ENCODE results near the gene PRRG2.
"Not testable (repeated sequence)": the region's sequence is repeated elsewhere in the genome, so short reads cannot be mapped to it uniquely, and the experiment has no call there.

PRRG2 gene

GRCh38 chr19:49614096-49614833 is 33.1 kb downstream of the PRRG2 start:
- peak; percentile 69 for DNase-seq

- DNase-seq: no peak
These were observed 34.7 kb downstream of the PRRG2 start for GRCh38 chr19:49615861-49616260.

- no peak for DNase-seq
These were observed 35.4 kb downstream of the PRRG2 start for GRCh38 chr19:49616532-49616931.

- no peak for DNase-seq
These were observed 35.8 kb downstream of the PRRG2 start for GRCh38 chr19:49616945-49617344.

GRCh38 chr19:49617860-49618259 is 36.7 kb downstream of the PRRG2 start:
- DNase-seq: not testable (repeated sequence)

GRCh38 chr19:49624967-49625910 is 44.1 kb downstream of the PRRG2 start:
- DNase-seq: no peak

- no peak for DNase-seq
These were observed 45.1 kb downstream of the PRRG2 start for GRCh38 chr19:49626226-49626625.

- no peak for DNase-seq
These were observed 48.5 kb downstream of the PRRG2 start for GRCh38 chr19:49629659-49630058.

- no peak for DNase-seq
These were observed 50.0 kb downstream of the PRRG2 start for GRCh38 chr19:49631014-49631588.

GRCh38 chr19:49631610-49632192 is 50.6 kb downstream of the PRRG2 start:
- no peak for DNase-seq

GRCh38 chr19:49632576-49632975 is 51.5 kb downstream of the PRRG2 start:
- DNase-seq: no peak

GRCh38 chr19:49633273-49633672 is 52.2 kb downstream of the PRRG2 start:
- DNase-seq: not testable (repeated sequence)

GRCh38 chr19:49635530-49636232 is 54.6 kb downstream of the PRRG2 start:
- no peak for DNase-seq

GRCh38 chr19:49636233-49636932 is 55.3 kb downstream of the PRRG2 start:
- no peak for DNase-seq

- DNase-seq: no peak
These were observed 57.0 kb downstream of the PRRG2 start for GRCh38 chr19:49637821-49638738.

- no peak for DNase-seq
These were observed 58.4 kb downstream of the PRRG2 start for GRCh38 chr19:49639401-49640112.

GRCh38 chr19:49640113-49640898 is 59.2 kb downstream of the PRRG2 start, which contains the start of gene RRAS:
Gene RRAS, minus strand, starts transcription at chr19:49640143. Its CDS starts 45 bp downstream, at chr19:49640098.
- peak; percentile 100 for DNase-seq
